ENCODE results near the gene PRSS3.
A peak's percentile ranks its signal among the peaks of the same experiment; 100 is the strongest.
"Not testable (repeated sequence)": the region's sequence is repeated elsewhere in the genome, so short reads cannot be mapped to it uniquely, and the experiment has no call there.

The PRSS3 gene

GRCh38 chr9:33786681-33787080, 8.7 kb upstream of the PRSS3 start:
- no peak for DNase-seq (ENCODE audit: low spot score)

- DNase-seq (ENCODE audit: low spot score), result no peak
Measured at GRCh38 chr9:33787839-33788238, 7.5 kb upstream of the PRSS3 start.

GRCh38 chr9:33789429-33789828, 5.9 kb upstream of the PRSS3 start:
- DNase-seq (ENCODE audit: low spot score), result not testable (repeated sequence)

GRCh38 chr9:33791117-33791516, 4.2 kb upstream of the PRSS3 start:
- DNase-seq (ENCODE audit: low spot score), result peak; percentile 77

GRCh38 chr9:33793496-33793895, 1.9 kb upstream of the PRSS3 start:
- DNase-seq (ENCODE audit: low spot score), result not testable (repeated sequence)

- no peak for DNase-seq (ENCODE audit: low spot score)
Measured at GRCh38 chr9:33794560-33794959, 801 bp upstream of the PRSS3 start.

GRCh38 chr9:33795819-33796218, 458 bp downstream of the PRSS3 start:
- DNase-seq (ENCODE audit: low spot score), result no peak

GRCh38 chr9:33796679-33797078, 1.3 kb downstream of the PRSS3 start:
- not testable (repeated sequence) for DNase-seq (ENCODE audit: low spot score)

- DNase-seq (ENCODE audit: low spot score), result no peak
Measured at GRCh38 chr9:33797837-33798236, 2.5 kb downstream of the PRSS3 start.

- no peak for DNase-seq (ENCODE audit: low spot score)
Measured at GRCh38 chr9:33798545-33798944, 3.2 kb downstream of the PRSS3 start.

GRCh38 chr9:33799928-33800704, 4.8 kb downstream of the PRSS3 start:
- no peak for DNase-seq (ENCODE audit: low spot score)

GRCh38 chr9:33800886-33801285, 5.5 kb downstream of the PRSS3 start:
- DNase-seq (ENCODE audit: low spot score), result no peak

- not testable (repeated sequence) for DNase-seq (ENCODE audit: low spot score)
Measured at GRCh38 chr9:33801943-33802500, 6.7 kb downstream of the PRSS3 start.

GRCh38 chr9:33804196-33804595, 8.8 kb downstream of the PRSS3 start:
- DNase-seq (ENCODE audit: low spot score), result not testable (repeated sequence)

GRCh38 chr9:33807156-33807555, 11.8 kb downstream of the PRSS3 start:
- not testable (repeated sequence) for DNase-seq (ENCODE audit: low spot score)

GRCh38 chr9:33808979-33809322, 13.6 kb downstream of the PRSS3 start:
- DNase-seq (ENCODE audit: low spot score), result not testable (repeated sequence)

GRCh38 chr9:33809506-33809905, 14.1 kb downstream of the PRSS3 start:
- no peak for DNase-seq (ENCODE audit: low spot score)

GRCh38 chr9:33813712-33814641, 18.6 kb downstream of the PRSS3 start:
- DNase-seq (ENCODE audit: low spot score), result peak; percentile 81

GRCh38 chr9:33815781-33816180, 20.4 kb downstream of the PRSS3 start:
- no peak for DNase-seq (ENCODE audit: low spot score)

GRCh38 chr9:33816327-33817252, 21.2 kb downstream of the PRSS3 start, which contains the start of gene UBE2R2:
TSS of gene UBE2R2 (plus strand) at chr9:33817160. CDS start at chr9:33817758, 598 bp downstream.
- DNase-seq (ENCODE audit: low spot score), result peak; percentile 87

All from RKO (cell line).